ENCODE data around the gene CNKSR2.

DNA sequence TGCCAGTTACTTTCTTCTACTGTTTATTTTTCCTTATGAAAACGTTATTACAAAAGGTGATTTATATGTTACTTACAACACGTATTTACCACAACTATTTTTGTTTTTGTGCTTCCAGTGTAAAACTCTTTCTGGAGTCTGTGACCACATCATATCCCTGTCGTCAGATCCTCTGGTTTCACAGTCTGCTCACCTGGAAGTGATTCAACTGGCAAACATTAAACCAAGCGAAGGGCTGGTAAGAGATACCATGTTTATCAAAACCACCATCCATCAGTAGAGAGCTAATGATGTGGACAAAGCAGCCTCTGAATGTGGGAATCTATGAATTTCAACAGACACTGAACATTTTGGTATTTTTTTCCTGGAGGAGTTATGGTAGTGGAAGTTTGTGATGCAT, 116.1 kb downstream of the CNKSR2 start:
- TF ChIP-seq CTCF (conservative IDR thresholded peaks at IDR 0.05) = no peak
- no peak for TF ChIP-seq EZH2 (IDR thresholded peaks at IDR 0.05; ENCODE audit: low read depth)
